K562 treated with DMSO at 1 percent for 48 hours (cell line): Measurements from ENCODE around the gene C8A. TPM values are rescaled to one million over a fixed set of nuclear protein-coding genes. Genes with fewer than 3 reads are reported as not detected.

Source experiments
- total RNA-seq: library from RNA; unstranded; fragments of 300-600 nt; gene quantifications from 2 replicates; pipeline ENCODE4 v1.2.3, GENCODE V29; 2022; ENCODE audit warnings: low replicate concordance; ENCODE audit errors: extremely low read depth

The C8A gene
- not detected in 2 replicates for total RNA-seq

DNA sequence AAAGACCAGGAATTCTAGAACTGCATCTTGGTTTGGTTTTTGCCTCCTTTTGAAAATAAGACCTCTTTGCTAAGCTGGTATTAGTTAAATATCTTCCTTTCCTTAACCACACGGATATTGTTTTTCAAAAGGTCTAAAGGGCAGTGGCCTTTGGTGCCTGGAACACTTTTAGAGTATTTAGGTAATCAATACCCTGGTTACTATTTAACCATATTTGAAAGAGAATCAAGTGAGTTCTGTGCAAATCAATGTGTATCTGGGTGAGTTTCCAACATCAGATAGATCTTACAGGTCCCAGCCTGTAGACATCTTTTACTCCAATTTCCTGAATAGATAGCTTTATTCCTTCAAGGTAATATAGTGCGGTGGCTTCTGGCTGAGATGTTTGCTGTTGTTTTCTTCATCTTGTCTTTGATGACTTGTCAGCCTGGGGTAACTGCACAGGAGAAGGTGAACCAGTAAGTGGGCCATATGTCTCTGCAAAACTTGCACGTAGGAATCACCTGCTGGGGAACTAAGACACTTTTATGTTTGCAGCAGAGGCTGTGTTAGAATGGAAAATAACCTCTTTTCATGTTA lies at the start of gene C8A:
TSS of gene C8A (plus strand) at position 277 of the 579 bp plus-strand sequence. CDS start at position 382, 105 bp downstream.

DNA sequence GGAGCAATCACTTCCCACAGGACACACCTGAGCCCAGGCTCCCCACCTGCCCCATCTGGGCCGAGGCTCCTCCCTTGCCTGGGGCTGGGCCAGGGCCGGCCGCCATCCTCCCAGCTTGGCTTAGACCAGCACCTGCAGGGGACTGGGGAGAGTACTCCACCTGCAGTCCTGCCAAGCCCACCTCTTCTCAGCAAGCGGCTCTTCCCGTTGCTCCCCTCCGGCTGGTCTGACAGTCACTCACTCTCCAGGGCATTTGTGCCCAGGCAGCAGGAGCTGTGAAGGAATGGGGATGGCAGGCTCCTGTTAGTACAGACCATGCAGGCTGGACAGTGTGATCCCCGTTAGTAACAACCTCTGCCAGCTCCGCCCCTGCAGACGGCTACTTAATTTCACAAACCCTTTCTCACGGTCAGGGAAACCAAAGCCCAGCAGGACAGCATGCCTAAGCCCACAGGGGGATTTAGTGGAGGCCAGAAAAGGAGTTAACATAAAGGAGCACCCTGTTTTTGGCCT lies 35.2 kb upstream of the C8A start, which contains the start of gene FYB2:
TSS of gene FYB2 (minus strand) at position 18 of the 513 bp plus-strand sequence. CDS start 114 bp downstream, outside the sequence.

GRCh38 chr1:56965916-56966697 lies 111.5 kb downstream of the C8A start, which contains the start of gene C8B:
Gene C8B, minus strand, starts transcription at chr1:56966015. Its CDS starts 67 bp downstream, at chr1:56965948.

Other genes starting within 250 kb of the C8A start
- gene PRKAA2, start 209.5 kb upstream of the C8A start, total RNA-seq = not detected in 2 replicates
- gene FYB2, start 35.4 kb upstream of the C8A start, total RNA-seq = not detected in 2 replicates
- not detected in 2 replicates for gene C8B, start 111.2 kb downstream of the C8A start, total RNA-seq